Activated CD4-positive, alpha-beta T cell treated with anti-CD3 and anti-CD28 coated beads, Interleukin-2, amount 50 U/mL, for 24 hours (primary cell): Measurements from ENCODE around the gene CAPZA1.
"Not testable (repeated sequence)": the region's sequence is repeated elsewhere in the genome, so short reads cannot be mapped to it uniquely, and the experiment has no call there.

Experiments
- DNase-seq, 2 donors: peaks; one replicate each; pipeline ENCODE4 v3.0.0-alpha.2; 2020; ENCODE audit warnings: low read depth in 1 of 2, low spot score in 1 of 2

The CAPZA1 gene

DNA sequence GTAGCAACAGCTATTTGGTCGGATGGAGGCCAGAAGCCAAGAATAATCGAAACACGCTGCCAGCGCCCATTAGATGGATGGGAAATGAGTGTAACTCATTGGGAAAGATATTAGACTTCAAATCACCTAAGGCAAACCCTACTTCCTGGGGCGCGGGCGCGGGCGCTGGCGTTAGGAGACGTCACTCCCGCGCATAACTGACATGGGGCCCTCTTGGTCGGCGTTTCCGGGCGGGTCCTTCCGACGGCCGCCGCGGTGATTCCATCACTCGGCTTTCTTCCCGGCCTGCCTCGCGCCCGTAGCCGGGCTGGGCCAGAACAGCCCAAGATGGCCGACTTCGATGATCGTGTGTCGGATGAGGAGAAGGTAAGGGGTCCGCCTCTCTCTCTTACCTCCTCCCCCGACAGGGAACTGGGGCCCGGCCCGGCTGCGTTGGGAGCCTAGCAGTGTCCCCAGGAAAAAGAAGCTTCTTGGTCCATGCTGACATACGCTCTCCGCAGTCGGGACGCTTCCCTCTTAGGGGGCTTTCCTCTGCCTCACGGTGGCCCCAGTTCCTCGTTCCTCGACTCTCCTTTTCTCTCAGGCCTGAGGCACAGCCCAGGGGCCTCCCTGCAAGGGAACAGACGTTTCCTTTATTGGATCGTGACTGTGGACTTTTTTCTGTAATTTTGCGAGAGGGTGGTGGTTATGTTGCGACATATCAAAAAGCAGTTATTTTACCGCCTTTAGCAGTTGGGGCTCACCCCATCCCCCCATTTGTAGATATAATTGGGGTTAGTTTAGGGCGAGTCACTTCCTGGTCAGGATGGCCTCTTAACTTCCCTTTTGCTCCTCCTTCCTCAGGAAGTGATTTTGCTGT is at the start of gene CAPZA1:
Gene CAPZA1 (plus strand): TSS at position 315 of the 859 bp plus-strand sequence. CDS start 13 bp downstream, at position 328.
- peak; percentile 73 to 84 for DNase-seq

DNA sequence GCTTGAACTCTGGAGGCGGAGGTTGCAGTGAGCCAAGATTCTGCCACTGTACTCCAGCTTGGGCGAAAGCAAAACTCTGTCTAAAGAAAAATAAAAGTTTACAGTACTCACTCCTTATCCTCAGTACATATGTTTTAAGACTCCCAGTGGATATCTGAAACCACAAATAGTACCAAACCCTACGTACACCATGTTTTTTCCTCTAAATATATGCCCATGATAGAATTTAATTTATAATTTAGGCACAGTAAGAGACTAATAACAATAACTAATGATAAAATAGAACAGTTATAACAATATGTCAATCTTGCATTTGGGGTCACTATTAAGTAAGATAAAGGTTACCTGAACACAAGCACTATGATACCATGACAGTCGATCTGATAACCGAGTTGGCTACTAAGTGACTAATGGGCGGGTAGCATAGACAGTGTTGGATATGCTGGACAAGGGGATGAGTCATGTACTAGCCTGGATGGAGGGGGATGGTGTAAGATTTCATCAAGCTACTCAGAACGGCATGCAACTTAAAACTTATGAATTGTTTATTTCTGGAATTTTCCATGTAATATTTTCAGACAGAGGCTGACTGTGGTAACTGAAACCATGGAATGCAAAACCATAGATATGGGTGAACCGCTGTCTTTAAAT is 44.4 kb upstream of the CAPZA1 start:
- DNase-seq: no peak

DNA sequence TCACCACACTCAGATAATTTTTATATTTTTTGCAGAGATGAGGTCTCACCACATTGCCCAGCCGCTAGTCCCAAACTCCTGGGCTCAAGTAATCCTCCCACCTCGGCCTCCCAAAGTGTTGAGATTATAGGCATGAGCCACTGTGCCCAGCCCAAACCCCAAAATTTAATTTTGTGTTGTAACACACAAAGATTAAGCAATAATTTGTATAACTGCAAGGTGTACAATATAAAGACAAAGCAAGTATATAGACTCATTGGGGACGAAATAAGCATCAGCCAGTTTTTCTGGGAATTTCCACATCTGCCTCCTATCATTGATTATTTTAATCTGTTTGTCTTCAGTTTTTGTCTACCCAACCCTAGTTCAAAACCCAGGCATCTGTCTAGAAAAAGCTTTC is 43.4 kb upstream of the CAPZA1 start:
- DNase-seq: no peak

DNA sequence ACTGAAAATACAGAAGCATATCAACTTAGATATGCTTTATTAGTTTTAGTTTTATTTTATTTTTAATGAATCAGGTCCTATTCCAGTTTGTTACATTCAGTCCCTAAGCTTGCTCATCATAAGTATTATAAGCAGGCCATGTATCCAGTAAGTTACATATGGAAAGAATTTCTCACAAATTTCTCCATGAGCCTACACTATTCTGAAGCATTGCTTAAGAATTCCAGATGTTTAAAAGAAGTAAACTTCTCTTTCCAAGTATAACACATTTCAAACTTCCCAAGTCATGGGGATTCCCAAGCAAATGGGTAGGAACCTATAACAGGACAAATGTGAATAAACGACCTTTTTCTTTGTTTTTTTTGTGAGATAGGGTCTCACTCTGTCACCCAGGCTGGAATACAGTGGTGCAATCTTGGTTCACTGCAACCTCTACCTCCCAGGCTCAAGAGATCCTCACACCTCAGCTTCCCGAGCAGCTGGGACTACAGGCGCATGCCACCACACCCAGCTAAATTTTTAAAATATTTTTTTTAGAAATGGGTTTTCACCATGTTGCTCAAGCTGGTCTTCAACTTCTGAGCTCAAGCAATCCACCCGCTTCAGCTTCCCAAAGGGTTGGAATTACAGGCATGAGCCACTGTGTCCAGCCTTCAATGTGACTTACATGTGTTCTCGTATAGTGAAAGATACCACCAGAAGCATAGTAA is 39.7 kb upstream of the CAPZA1 start:
- DNase-seq: no peak

DNA sequence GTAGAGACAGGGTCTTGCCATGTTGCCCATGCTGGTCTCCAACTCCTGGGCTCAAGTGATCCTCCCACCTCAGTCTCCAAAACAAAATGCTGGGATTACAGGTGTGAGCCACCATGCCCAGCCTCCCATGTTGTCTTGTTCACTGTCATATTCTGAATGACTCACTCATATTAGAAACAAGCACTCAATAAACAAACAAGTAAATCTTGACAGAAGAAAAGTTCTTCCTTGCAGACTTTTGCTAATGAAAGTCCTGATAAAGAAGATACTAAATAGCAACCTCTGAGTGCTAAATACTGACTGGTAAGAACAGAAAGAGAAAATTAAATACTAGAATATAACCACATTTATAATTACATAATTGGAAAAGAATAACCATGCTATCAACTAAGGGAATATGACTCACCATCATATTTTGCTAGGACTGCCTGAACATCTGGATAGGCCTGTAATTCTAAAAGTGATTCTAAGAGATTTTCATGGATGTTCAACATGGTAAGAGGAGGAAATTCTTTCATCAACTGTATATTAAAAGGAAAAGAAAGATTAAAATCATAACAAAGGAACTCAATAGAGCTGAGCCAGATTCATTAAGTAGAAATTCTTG is 37.9 kb upstream of the CAPZA1 start:
- DNase-seq: no peak

DNA sequence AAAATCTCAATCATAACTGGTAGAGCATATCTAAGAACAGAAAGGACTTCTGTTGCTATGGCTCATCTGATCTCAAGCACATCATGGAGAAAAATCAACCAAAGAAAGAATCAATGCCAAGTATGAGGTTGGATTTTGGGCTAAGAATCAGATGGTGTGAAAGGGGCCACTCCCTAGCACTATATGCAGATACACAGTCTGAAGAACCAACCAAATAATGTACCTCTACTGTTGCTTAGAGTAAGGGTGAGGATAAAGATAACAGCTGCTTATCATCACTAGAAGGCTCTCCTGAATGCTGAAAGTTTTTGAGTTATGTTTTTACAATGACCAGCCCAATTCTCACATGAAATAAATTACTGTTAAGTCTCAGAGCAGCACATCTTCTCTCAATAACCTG is 36.3 kb upstream of the CAPZA1 start:
- DNase-seq: no peak

DNA sequence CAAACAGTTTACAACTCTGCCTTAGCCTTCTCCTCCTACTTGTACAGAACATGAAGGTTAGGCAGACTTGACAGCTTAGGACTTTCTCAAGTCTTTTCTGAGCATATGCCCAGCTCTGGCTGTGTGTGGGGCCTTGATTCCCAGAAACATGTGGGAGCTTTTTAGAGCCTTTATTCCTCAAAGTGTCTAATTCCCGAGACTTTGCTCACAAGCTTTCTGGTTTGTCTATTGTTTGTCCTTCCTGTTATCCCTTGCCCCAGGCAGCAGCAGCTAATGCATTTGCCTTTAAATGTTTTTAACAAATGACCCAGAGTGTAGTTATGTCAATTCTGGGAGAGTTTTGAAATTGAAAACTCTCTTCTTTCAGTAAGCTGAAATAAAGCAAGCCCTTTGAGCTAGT is 29.9 kb upstream of the CAPZA1 start:
- no peak for DNase-seq

DNA sequence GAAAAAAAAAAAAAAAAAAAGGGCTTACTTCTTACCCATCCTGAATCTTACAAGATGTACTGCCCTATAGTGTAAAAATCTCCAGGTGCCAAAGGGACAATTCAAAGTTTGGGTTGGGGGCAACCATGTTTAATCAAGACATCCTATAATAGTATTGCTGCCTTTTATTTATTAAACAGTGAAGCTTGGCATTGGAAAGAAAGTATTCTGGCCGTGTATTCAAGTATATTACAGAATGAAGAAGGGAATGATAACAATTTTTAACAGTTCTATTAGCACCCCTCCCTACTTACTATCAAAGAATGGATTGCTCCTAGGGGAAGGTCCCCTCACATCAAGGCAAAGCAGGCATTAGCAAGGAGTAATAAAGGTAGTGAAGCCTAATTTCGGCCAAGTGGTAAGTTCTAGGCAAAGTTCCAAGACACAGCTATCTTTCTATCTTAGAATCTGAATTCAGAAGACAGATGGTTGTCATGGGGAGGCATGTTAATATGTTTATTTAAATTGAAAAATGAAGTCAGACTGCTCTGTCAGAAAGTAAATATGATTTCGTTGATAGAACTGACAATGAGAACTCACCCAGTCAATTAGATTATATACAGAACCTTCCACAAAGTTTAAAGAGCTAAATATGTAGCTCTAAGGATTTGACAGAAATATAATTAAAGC is 25.3 kb upstream of the CAPZA1 start:
- no peak for DNase-seq

DNA sequence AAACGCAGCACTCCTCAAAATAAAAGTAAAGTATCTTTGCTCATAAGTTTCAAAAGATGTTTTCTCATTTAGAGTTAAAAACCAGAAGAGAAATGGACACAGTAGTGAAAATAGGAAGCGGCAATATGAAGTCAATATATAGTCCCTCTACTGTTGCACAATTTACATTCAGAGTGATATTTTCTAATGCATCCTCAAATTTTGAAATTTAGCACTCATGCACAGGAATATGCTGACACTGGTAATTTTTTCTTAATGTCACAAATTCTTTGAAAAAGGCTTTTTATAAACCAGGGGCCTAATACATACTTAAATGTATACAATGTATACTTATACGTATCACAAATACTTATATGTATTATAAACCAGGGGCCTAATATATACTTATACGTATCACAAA is 20.2 kb upstream of the CAPZA1 start:
- no peak for DNase-seq

DNA sequence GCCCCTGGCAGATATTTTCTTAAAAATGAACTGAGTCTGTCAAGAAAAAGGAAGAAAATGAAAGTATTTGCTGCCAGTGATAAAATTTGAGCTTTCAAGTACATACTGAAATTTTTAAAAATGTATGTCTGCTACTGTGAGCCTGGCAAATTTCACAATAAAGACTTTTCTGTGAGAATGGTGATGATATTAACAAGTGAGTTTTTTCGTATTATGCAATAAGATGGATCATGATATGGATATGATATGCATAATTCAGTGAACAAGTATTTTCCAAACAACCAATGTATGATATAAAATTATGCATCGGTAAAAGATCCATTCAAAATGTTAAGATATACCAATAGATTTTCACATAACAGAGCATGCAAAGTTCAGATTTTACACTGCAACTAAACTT is 16.6 kb upstream of the CAPZA1 start:
- DNase-seq: no peak

DNA sequence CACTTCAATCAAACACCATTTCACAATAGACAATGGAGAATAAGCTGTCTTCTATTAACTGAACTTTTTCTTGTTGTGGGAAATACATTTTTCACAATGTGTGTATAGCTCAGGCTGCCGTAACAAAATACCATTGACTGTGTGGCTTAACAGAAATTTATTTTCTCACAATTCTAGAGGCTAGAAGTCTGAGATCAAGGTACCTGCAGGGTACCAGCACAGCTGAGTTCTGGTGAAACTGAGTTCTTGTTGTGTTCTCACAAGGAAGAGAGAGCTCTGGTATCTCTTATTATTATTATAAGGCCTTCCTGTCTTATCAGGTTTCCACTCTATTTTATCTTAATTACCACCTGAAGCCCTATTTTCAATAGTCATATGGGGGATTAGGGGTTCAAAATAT is 16.1 kb upstream of the CAPZA1 start:
- no peak for DNase-seq

DNA sequence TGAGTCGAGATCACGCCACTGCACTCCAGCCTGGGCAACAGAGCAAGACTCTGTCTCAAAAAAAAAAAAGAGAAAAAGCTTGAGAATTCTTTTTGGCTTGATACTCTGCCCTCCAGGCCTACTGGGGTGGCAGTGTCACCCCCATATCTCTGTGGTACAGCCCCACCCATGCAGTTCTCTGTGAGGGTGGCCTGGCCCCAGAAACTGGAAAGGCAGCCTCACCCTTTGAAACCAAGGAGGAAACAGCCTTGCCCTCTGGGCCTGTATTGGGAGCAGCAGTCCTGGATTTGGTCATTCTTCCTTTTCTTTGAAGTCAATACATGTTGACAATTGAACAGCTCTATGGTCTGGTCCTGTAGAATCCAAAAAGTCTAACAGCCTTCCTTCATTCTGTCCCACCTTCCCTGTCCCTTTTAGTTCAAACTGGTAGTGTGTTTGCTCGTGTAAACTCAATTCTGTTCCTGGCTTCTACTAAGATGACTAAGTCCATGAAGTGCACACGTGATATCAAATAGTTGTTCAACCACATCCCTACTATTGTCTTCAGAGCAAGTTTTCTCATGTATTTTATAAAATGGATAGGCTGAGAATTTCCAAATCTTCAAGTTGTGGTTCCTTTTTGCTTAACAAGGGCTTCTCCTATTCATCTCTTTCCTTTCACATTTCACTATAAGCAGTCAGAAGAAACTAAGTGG is 13.9 kb upstream of the CAPZA1 start:
- DNase-seq: no peak

DNA sequence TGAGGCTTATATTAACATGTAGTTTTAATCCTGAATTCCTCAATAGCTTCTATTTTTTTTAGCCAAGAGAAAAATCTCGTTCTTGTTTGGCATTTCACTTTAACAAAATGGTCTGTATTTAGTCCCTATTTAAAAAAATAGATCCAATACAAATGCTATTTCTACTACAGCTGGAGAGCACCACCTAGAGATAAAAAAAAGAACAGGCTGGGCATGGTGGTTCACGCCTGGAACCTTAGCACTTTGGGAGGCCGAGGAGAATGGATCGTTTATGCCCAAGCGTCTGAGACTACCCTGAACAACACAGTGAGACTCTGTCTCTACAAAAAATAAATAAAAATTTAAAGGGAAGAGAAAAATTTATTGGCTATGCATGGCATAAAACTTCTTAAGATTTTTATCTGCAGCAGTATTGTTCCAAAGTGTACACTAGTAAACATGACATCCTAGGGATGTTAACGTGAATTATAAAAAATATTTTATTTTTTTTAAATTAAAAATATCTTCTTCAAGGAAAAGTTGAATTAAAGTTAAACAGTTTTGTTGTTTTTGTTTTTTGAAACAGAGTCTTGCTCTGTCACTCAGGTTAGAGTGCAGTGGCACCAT is 5.1 kb upstream of the CAPZA1 start:
- DNase-seq: no peak

DNA sequence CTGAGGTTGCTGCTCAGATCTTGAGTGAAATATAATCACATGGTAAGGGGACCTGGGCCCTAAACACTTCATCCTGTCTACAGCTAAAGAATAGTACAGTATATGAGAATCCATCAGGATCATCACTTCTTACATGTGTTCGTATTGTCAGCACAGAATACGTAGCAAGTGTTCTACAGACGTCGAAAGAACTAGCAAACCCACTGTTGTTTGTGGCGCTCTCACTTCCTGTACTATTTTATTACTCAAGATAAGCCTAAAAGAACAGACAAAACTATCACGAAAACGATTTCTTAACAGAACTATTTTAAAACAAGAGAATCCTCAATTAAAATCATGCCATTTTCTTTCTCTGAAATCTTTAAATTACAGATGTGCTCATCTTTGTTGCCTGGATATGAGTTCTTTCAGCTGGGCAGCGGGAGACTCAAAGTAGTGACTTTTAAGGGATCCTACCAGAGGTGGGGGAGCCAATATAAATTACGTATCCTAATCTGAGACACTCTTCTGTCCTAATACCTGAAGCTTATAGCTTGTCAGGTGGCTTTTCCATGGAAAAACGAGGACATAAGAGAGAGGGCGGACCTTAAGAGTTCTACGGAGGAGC is 1.4 kb upstream of the CAPZA1 start:
- DNase-seq: peak in 1 of 2 donors; percentile 24

DNA sequence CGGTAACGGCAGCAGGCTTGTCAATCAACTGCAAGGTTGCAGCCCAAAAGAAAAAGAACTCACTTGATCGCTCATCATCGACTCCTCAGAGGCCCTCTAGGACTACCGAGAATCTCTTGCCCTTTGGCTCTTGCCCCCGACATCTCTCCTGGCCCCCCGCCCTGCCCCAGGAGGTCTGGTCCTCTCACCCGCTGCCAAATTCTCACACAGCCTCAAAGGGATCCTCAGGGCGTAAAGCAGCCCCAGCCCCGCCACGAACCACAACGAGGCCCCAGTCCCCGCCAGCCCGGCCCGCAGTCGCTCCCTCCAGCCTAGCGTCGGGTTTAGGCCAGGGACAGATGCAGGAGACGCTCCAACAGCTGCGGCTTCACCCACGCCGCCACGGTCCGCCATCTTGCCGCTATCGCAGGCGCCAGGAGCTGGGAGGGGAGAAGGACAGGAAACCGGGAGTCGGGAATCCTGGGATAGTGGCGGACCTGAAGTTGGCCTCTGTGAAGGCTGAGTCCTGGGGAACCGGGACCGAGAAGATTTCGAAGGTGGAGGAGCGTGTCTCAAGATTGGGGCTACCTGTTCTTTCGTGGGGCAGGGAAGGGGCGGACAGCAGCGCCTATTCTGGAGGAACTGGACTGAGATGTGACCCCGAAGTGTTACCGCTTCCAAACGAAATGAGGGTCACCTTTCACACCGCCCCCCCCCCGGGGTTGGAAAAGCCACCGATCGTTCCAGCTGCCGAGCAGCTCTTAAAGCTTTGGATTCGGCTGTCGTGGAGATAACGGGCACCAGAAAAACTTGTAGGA is 713 bp upstream of the CAPZA1 start, which contains the start of gene ST7L:
Gene ST7L (minus strand): TSS at position 421 of the 797 bp plus-strand sequence. CDS start 28 bp downstream, at position 393.
- peak; percentile 35 to 36 for DNase-seq

DNA sequence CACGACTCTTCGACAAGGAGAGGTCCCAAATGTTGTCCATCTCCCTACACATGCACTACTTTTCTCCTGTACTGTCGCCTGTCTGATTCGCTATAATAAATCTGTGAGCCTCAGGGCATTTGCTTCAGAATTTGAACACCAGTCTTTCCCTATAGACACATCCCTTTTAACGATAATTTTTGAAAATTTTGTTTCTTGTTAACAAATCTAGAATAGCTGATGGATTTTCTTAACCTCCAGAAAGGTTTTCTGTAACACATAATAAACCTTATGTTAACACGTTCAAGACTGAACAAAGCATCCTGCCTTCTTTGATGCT is 704 bp downstream of the CAPZA1 start:
- no peak for DNase-seq

DNA sequence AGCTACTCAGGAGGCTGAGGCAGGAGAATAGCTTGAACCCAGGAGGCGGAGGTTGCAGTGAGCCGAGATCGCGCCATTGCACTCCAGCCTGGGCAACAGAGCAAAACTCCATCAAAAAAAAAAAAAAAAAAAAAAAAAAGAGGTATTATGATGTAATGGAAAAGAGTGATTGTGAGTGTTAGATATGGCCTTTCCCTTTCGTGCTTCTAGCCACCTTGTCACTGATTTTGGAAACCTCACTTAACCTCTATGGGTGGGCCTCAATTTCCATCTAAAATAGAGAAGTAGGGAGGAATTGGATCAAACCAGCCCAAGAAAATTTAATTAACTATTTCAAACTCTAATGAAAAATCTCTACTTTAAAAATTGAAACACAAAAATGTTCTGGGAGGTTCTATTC is 4.9 kb downstream of the CAPZA1 start:
- not testable (repeated sequence) for DNase-seq

DNA sequence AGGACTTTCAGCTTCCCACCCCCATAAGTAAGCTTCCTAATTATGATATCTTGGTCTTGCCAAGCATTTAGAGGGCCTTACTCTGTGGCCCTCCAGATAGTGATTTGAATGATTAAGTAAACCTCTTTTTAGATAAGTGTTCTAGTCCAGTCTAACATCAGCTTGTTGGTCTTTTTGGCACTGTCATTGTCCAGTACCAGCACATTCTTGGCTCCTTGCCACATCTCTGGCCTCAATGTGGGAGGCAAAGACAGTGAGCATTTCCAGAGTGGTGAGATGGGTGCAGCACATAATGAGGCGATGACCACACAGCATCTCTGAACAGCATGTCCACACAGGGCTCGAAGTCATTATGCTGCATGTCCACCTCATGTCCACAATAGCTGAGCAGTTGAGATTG is 6.1 kb downstream of the CAPZA1 start:
- DNase-seq: no peak

DNA sequence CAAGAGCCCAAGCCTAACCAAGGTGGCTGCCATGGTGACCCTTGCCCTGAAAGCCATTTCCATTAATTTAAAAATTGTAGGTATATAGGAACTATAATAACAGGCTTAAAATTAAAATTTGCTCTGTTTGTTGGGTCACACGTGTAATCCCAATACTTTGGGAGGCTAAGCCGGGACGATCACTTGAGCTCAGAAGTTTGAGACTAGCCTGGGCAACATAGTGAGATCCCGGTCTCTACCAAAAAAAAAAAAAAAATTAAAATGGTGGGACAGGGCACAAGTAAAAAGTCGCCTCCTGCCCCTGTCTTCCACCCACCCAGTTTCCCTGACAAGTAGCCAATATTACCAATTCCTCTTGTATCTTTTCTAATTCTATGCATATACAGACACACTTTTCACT is 6.6 kb downstream of the CAPZA1 start:
- no peak for DNase-seq
